ENCODE results near the gene LNX1. TPM values are rescaled to one million over a fixed set of nuclear protein-coding genes. Genes with fewer than 3 reads are reported as not detected.

Gene LNX1
- polyA plus RNA-seq, 1 of the 3 experiments (the other 2 are of a cell fraction) = 0.16 TPM

- Histone ChIP-seq H3K79me2 (ENCODE audit: insufficient read depth) (no peaks in the 10 kb centered on the region), H3K27ac (ENCODE audit: low read depth in 2 of 2, low read length in 1 of 2) (no peak overlapping the region), H3K36me3 (replicated peaks in 1 of 2; ENCODE audit: control insufficient read depth in 1 of 2, insufficient read depth in 2 of 2, low read length in 1 of 2) (peaks cover 56 to 68% of the 10 kb centered on the region in 2 experiments), H3K4me2 (no peak overlapping the region), H3F3A (replicated peaks; ENCODE audit: insufficient read depth) (no peaks in the 10 kb centered on the region), H3K4me3 (ENCODE audit: low read depth in 2 of 2, low read length in 1 of 2) (no peak overlapping the region), H3K4me1 (ENCODE audit: control insufficient read depth in 1 of 2, insufficient read depth in 2 of 2, low read depth in 1 of 2, low read length in 1 of 2) (no peaks in the 10 kb centered on the region), H3K27me3 (ENCODE audit: insufficient read depth) (no peaks in the 10 kb centered on the region), H4K20me1 (ENCODE audit: insufficient read depth) (no peaks in the 10 kb centered on the region), H2AFZ (ENCODE audit: low read depth) (no peak overlapping the region), H3K9ac (no peak overlapping the region), H3K9me3 (no peaks in the 10 kb centered on the region), H3K9me2 (no peaks in the 10 kb centered on the region)
- CTCF ChIA-PET = no interaction called here
- TF ChIP-seq, protein P1, sequence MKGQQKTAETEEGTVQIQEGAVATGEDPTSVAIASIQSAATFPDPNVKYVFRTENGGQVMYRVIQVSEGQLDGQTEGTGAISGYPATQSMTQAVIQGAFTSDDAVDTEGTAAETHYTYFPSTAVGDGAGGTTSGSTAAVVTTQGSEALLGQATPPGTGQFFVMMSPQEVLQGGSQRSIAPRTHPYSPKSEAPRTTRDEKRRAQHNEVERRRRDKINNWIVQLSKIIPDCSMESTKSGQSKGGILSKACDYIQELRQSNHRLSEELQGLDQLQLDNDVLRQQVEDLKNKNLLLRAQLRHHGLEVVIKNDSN (IDR thresholded peaks at IDR 0.05; ENCODE audit: borderline replicate concordance, low read depth) = no peak
- TF ChIP-seq TAF1 (IDR thresholded peaks at IDR 0.05; ENCODE audit: borderline replicate concordance, low read depth, low read length) = no peak
- no peak for TF ChIP-seq SIN3A (IDR thresholded peaks at IDR 0.05; ENCODE audit: borderline replicate concordance, low read depth, low read length)
- TF ChIP-seq FOSL2 (IDR thresholded peaks at IDR 0.05; ENCODE audit: borderline replicate concordance, low read depth) = no peak
- no peak for TF ChIP-seq JUND (IDR thresholded peaks at IDR 0.05)
- DNase-seq = no peak
- POLR2A ChIA-PET = no interaction called here
- WGBS (ENCODE audit: low lambda C conversion rate) = 86% methylated on average over 1 of the region's 1 CpG
These were observed 149.7 kb downstream of the LNX1 start for GRCh38 chr4:53441564-53441963.

DNA sequence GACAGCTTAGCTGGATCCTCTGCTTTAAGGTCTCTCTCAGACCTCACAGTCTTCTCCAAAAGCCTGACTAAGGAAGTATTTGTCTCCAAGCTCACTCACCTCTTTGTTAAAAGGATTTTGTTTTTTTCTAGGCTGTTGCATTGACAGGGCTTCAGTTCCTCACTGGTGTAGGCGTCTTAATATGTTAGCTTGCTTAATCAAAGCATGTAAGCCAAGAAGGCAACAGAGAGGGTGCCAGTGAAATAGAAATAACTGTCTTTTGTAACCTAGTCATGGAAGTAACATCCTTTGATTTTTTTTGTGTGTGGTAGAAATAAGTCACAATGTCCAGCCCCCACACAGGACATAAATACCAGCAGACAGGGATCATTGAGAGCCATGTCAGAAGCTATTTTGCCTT, 155.0 kb downstream of the LNX1 start:
- Histone ChIP-seq H3K4me3 (ENCODE audit: low read depth in 2 of 2, low read length in 1 of 2) (no peak overlapping the region), H3K4me1 (ENCODE audit: control insufficient read depth in 1 of 2, insufficient read depth in 2 of 2, low read depth in 1 of 2, low read length in 1 of 2) (no peaks in the 10 kb centered on the region; a peak in 1 of 4 replicates), H2AFZ (ENCODE audit: low read depth) (no peak overlapping the region), H3K9ac (no peak overlapping the region), H3K9me2 (no peaks in the 10 kb centered on the region), H3K36me3 (replicated peaks in 1 of 2; ENCODE audit: control insufficient read depth in 1 of 2, insufficient read depth in 2 of 2, low read length in 1 of 2) (peaks cover 56 to 64% of the 10 kb centered on the region in 2 experiments), H3K4me2 (no peak overlapping the region), H4K20me1 (ENCODE audit: insufficient read depth) (no peaks in the 10 kb centered on the region), H3K9me3 (no peaks in the 10 kb centered on the region), H3K79me2 (ENCODE audit: insufficient read depth) (peaks cover 10% of the 10 kb centered on the region; the same call in 1 of the 2 replicates), H3F3A (replicated peaks; ENCODE audit: insufficient read depth) (peaks cover 3% of the 10 kb centered on the region), H3K27ac (ENCODE audit: low read depth in 2 of 2, low read length in 1 of 2) (no peak overlapping the region; a peak in 1 of 4 replicates), H3K27me3 (ENCODE audit: insufficient read depth) (no peaks in the 10 kb centered on the region)
- no peak for DNase-seq
- ChIA-PET CTCF (no interaction called here), POLR2A (no interaction called here)
- TF ChIP-seq, protein P2, sequence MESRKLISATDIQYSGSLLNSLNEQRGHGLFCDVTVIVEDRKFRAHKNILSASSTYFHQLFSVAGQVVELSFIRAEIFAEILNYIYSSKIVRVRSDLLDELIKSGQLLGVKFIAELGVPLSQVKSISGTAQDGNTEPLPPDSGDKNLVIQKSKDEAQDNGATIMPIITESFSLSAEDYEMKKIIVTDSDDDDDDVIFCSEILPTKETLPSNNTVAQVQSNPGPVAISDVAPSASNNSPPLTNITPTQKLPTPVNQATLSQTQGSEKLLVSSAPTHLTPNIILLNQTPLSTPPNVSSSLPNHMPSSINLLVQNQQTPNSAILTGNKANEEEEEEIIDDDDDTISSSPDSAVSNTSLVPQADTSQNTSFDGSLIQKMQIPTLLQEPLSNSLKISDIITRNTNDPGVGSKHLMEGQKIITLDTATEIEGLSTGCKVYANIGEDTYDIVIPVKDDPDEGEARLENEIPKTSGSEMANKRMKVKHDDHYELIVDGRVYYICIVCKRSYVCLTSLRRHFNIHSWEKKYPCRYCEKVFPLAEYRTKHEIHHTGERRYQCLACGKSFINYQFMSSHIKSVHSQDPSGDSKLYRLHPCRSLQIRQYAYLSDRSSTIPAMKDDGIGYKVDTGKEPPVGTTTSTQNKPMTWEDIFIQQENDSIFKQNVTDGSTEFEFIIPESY (IDR thresholded peaks at IDR 0.05; ENCODE audit: borderline replicate concordance, low read depth) = no peak
- no peak for TF ChIP-seq EP300 (IDR thresholded peaks at IDR 0.05; ENCODE audit: borderline replicate concordance in 1 of 2, low read depth in 1 of 2, low read length in 1 of 2)
- TF ChIP-seq, protein P3, sequence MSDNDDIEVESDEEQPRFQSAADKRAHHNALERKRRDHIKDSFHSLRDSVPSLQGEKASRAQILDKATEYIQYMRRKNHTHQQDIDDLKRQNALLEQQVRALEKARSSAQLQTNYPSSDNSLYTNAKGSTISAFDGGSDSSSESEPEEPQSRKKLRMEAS (IDR thresholded peaks at IDR 0.05; ENCODE audit: low read depth) = no peak
- TF ChIP-seq EZH2phosphoT487 (IDR thresholded peaks at IDR 0.05; ENCODE audit: borderline replicate concordance, low read depth) = no peak
- TF ChIP-seq TAF1 (IDR thresholded peaks at IDR 0.05; ENCODE audit: borderline replicate concordance, low read depth, low read length) = no peak
- TF ChIP-seq FOXJ3 (CRISPR knock-in tag; IDR thresholded peaks at IDR 0.05) = no peak
- TF ChIP-seq SMC3 (IDR thresholded peaks at IDR 0.05; ENCODE audit: low read depth, low read length) = no peak
- no peak for TF ChIP-seq POLR2AphosphoS5 (IDR thresholded peaks at IDR 0.05; ENCODE audit: low read depth, low read length)
- no peak for TF ChIP-seq IRF3 (IDR thresholded peaks at IDR 0.05; ENCODE audit: low read depth, low read length)
- 93% methylated on average over 1 of the region's 1 CpG for WGBS (ENCODE audit: low lambda C conversion rate)

Data from SK-N-SH (cell line).